Smooth muscle cell (in vitro differentiated cells): ENCODE data around the gene MMP11. TPM values are rescaled to one million over a fixed set of nuclear protein-coding genes. Genes with fewer than 3 reads are reported as not detected.

ENCODE experiments used
- DNase-seq: peaks from one replicate; lab custom pipeline; 2025; ENCODE audit not compliant: unreplicated experiment; lab: John Stamatoyannopoulos, UW
- H2AFZ ChIP-seq: fragments of 200-600 bp; sonication (generic); 2 replicates; pipeline ENCODE4 v1.6.0; 2016; ENCODE audit warnings: antibody characterized with exemption, low read depth, mild to moderate bottlenecking
- H3F3A ChIP-seq: fragments of 200-600 bp; sonication (generic); 2 replicates; pipeline ENCODE4 v1.6.0; 2017; ENCODE audit warnings: antibody characterized with exemption, low read depth
- H3K27ac ChIP-seq: fragments of 200-600 bp; sonication (generic); 2 replicates; pipeline ENCODE4 v1.5.1; 2016; ENCODE audit warnings: low read depth, mild to moderate bottlenecking
- H3K27me3 ChIP-seq: fragments of 200-600 bp; sonication (generic); 2 replicates; pipeline ENCODE4 v1.6.1; 2016; ENCODE audit warnings: low read depth, mild to moderate bottlenecking
- H3K36me3 ChIP-seq: fragments of 200-600 bp; sonication (generic); 2 replicates; pipeline ENCODE4 v1.5.1; 2016; ENCODE audit warnings: low read depth
- H3K4me1 ChIP-seq: fragments of 200-600 bp; sonication (generic); 2 replicates; pipeline ENCODE4 v1.5.1; 2016; ENCODE audit warnings: low read depth
- H3K4me2 ChIP-seq: fragments of 200-600 bp; sonication (generic); 2 replicates; pipeline ENCODE4 v1.6.0; 2016; ENCODE audit warnings: mild to moderate bottlenecking
- H3K4me3 ChIP-seq: fragments of 200-600 bp; sonication (generic); 2 replicates; pipeline ENCODE4 v1.5.1; 2016; ENCODE audit warnings: mild to moderate bottlenecking
- H3K79me2 ChIP-seq: fragments of 200-600 bp; sonication (generic); 2 replicates; pipeline ENCODE4 v1.6.0; 2016; ENCODE audit warnings: low read depth, mild to moderate bottlenecking
- H3K9ac ChIP-seq: fragments of 200-600 bp; sonication (generic); 2 replicates; pipeline ENCODE4 v1.6.0; 2016; ENCODE audit warnings: low read depth
- H3K9me3 ChIP-seq: fragments of 200-600 bp; sonication (generic); replicated peaks from 2 replicates; pipeline ENCODE4 v1.5.1; 2016; ENCODE audit warnings: low read depth
- H4K20me1 ChIP-seq: fragments of 200-600 bp; sonication (generic); 2 replicates; pipeline ENCODE4 v1.6.0; 2016; ENCODE audit warnings: low read depth
- CTCF ChIP-seq: fragments of 200-600 bp; sonication (generic); IDR thresholded peaks from 2 replicates; pipeline ENCODE4 v1.5.1; 2017; ENCODE audit warnings: borderline replicate concordance, mild to moderate bottlenecking, antibody characterized with exemption; ENCODE audit not compliant: insufficient read depth, poor library complexity, severe bottlenecking
- WGBS: methylation state at CpG from one replicate; pipeline ENCODE4 v1.1.7; 2016; ENCODE audit warnings: low lambda C conversion rate; 5-methylcytosine and 5-hydroxymethylcytosine counted together
- polyA plus RNA-seq: library from polyadenylated mRNA; unstranded; fragments of >200 nt; fragmentation: Nextera tagmentation; extraction: Ambion mirVana; gene quantifications from 2 replicates; pipeline ENCODE4 v1.2.1, GENCODE V29; 2016
- total RNA-seq: library from RNA; depleted of rRNA; stranded (reverse); fragments of >200 nt; gene quantifications from 2 replicates; pipeline ENCODE4 v1.2.3, GENCODE V29; 2014

The MMP11 gene
- total and polyA plus RNA-seq, 2 experiments from 2014 or later, result 10.9 to 30.6 TPM

- 90% methylated on average over 12 of the region's 12 CpGs for WGBS
- peaks cover 38% of the 10 kb centered on the region for H3K79me2 ChIP-seq
Observed at GRCh38 chr22:23749841-23750301, 22.8 kb upstream of the MMP11 start.

GRCh38 chr22:23750367-23750713 lies 22.3 kb upstream of the MMP11 start:
- Histone ChIP-seq H4K20me1 (peaks cover 25% of the 10 kb centered on the region), H3K9ac (peak overlapping the region; percentile 56), H3K36me3 (no peaks in the 10 kb centered on the region), H3K27ac (peak overlapping the region; percentile 63), H3F3A (no peaks in the 10 kb centered on the region), H3K4me2 (peak overlapping the region; percentile 98), H3K9me3 (no peaks in the 10 kb centered on the region), H2AFZ (peak overlapping the region; percentile 94), H3K4me3 (peak overlapping the region; percentile 94), H3K79me2 (peaks cover 38% of the 10 kb centered on the region), H3K27me3 (no peaks in the 10 kb centered on the region), H3K4me1 (peaks cover 11% of the 10 kb centered on the region)
- no peak for TF ChIP-seq CTCF
- no peak for DNase-seq
- WGBS, result 44% methylated on average over 5 of the region's 5 CpGs

More at GRCh38 chr22:23749841-23750301, 22.8 kb upstream of the MMP11 start:
- H3F3A ChIP-seq, result no peaks in the 10 kb centered on the region
- H3K27me3 ChIP-seq, result no peaks in the 10 kb centered on the region
- H3K4me1 ChIP-seq, result peaks cover 11% of the 10 kb centered on the region
- peak overlapping the region; percentile 56 for H3K9ac ChIP-seq
- TF ChIP-seq CTCF, result no peak
- no peaks in the 10 kb centered on the region for H3K9me3 ChIP-seq
- no peaks in the 10 kb centered on the region for H3K36me3 ChIP-seq
- no peak overlapping the region for H2AFZ ChIP-seq
- H3K4me2 ChIP-seq, result peak overlapping the region; percentile 98
- H3K4me3 ChIP-seq, result peak overlapping the region; percentile 94
- H4K20me1 ChIP-seq, result peaks cover 25% of the 10 kb centered on the region
- H3K27ac ChIP-seq, result no peak overlapping the region
- DNase-seq, result no peak

DNA sequence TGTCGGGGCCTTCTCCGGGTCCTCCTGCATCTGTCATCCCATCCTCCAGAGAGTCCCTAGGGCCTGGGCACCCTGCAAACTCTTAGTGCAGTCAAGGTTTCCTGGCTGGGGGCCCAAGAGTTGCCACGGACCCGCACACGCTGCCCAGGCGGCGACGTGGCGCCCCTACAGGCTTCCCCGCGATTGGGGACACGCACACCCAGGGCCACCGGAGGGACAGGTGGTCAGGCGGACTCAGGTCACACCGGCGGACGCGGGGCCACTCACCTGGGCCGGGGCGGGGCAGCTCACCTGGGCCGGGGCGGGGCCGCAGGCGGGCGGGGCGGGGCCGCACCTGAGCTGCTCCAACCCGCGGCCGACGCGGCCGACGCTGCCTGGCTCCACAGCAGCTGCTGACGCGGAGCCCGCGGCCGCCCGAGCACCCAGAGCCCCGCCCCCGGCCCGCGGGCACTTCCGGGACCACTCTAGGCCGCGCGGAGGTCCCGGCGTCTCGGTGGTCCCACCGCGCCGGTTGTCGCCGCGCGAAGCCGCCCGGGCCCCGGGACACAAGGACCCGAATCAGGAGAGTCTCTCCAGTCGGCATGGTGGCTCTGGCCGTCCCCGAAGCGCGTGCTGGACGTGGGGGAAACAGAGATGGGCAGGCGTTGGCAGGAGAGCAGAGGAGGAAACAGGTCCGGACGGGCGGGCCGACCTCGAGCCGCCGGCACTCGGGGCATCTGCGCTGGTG lies 21.8 kb upstream of the MMP11 start, which contains the start of gene ZNF70:
ZNF70 (minus strand) TSS at position 399 of the 727 bp plus-strand sequence. CDS start 5,972 bp downstream, outside the sequence.
- peaks cover 38% of the 10 kb centered on the region for H3K79me2 ChIP-seq
- no peaks in the 10 kb centered on the region for H3K27me3 ChIP-seq
- H3K4me1 ChIP-seq, result peaks cover 11% of the 10 kb centered on the region
- H3K9me3 ChIP-seq, result no peaks in the 10 kb centered on the region
- TF ChIP-seq CTCF, result peak; percentile 20
- WGBS, result under 1% methylated on average over 44 of the region's 78 CpGs
- peak; percentile 51 for DNase-seq
- peak within 1 kb of the TSS; percentile 83 for H3K9ac ChIP-seq
- H4K20me1 ChIP-seq, result peaks cover 21% of the 10 kb centered on the region
- H3K4me2 ChIP-seq, result peak within 1 kb of the TSS; percentile 98
- H3K27ac ChIP-seq, result peak within 1 kb of the TSS; percentile 90
- H3K4me3 ChIP-seq, result peak within 1 kb of the TSS; percentile 94
- peak within 1 kb of the TSS; percentile 94 for H2AFZ ChIP-seq
- no peaks in the 10 kb centered on the region for H3K36me3 ChIP-seq
- no peaks in the 10 kb centered on the region for H3F3A ChIP-seq
